CD4-positive, alpha-beta T cell (primary cell): ENCODE data around the gene BIN1. TPM values are rescaled to one million over a fixed set of nuclear protein-coding genes. Genes with fewer than 3 reads are reported as not detected.

Experiments
- ATAC-seq: fragments of 200-7000 bp; cut with Tn5 transposase; one replicate; pipeline ENCODE4 v1.10.0; 2022; ENCODE audit warnings: mild to moderate bottlenecking; ENCODE audit not compliant: poor library complexity
- CTCF ChIA-PET: fragments of 350-600 bp; sonication (Branson Sonifier 250); formaldehyde crosslinking; loops from one replicate; lab custom pipeline; 2021; ENCODE audit warnings: antibody characterized with exemption, inconsistent platforms; lab: Charles Lee
- POLR2A ChIA-PET: fragments of 350-600 bp; sonication (Branson Sonifier 250); formaldehyde crosslinking; loops from one replicate; lab custom pipeline; 2021; ENCODE audit warnings: antibody characterized with exemption, inconsistent platforms; lab: Charles Lee
- DNase-seq, 14 experiments: peaks; one replicate each; pipeline ENCODE4 v3.0.0-alpha.2; 2013 to 2020; ENCODE audit warnings: mixed read lengths in 2 of 14
- H3K27ac ChIP-seq, 2 donors: one replicate each; pipeline versions ENCODE4 v1.5.1 to v1.7.0; 2013; ENCODE audit warnings: low read length in 2 of 2, low read depth in 1 of 2, mild to moderate bottlenecking in 1 of 2
- H3K27me3 ChIP-seq, 2 experiments: 1 replicate in 1 of 2; 2 replicates in 1 of 2; pipeline versions ENCODE4 v1.6.1 to v1.7.0; 2013; ENCODE audit warnings: low read length in 2 of 2, control low read depth in 1 of 2, mild to moderate bottlenecking in 1 of 2, moderate library complexity in 1 of 2; ENCODE audit not compliant: insufficient read depth in 2 of 2, control insufficient read depth in 1 of 2
- H3K36me3 ChIP-seq: one replicate; pipeline ENCODE4 v1.6.1; 2013; ENCODE audit warnings: low read length, control low read depth; ENCODE audit not compliant: insufficient read depth
- H3K4me1 ChIP-seq: one replicate; pipeline ENCODE4 v1.6.1; 2013; ENCODE audit warnings: low read length, control low read depth; ENCODE audit not compliant: insufficient read depth
- H3K4me3 ChIP-seq: one replicate; pipeline ENCODE4 v1.5.1; 2013; ENCODE audit warnings: mild to moderate bottlenecking, low read length, moderate library complexity
- H3K9me3 ChIP-seq, 2 experiments: 1 replicate in 1 of 2; 2 replicates in 1 of 2; pipeline versions ENCODE4 v1.6.1 to v1.7.0; 2013; ENCODE audit warnings: low read length in 2 of 2, mild to moderate bottlenecking in 2 of 2, control low read depth in 1 of 2, moderate library complexity in 1 of 2; ENCODE audit not compliant: control insufficient read depth in 1 of 2, insufficient read depth in 1 of 2
- H3K27ac Mint-ChIP-seq: one replicate; pipeline ENCODE4 v1.8.0; 2020; ENCODE audit warnings: mixed read lengths
- H3K27me3 Mint-ChIP-seq: one replicate; pipeline ENCODE4 v1.8.0; 2021; ENCODE audit warnings: mixed read lengths
- H3K36me3 Mint-ChIP-seq: one replicate; pipeline ENCODE4 v1.8.0; 2021; ENCODE audit warnings: low read depth, mixed read lengths
- H3K4me1 Mint-ChIP-seq: one replicate; pipeline ENCODE4 v1.8.0; 2021; ENCODE audit warnings: low read depth, mixed read lengths
- H3K4me3 Mint-ChIP-seq: one replicate; pipeline ENCODE4 v1.8.0; 2020; ENCODE audit warnings: mild to moderate bottlenecking, mixed read lengths
- H3K9me3 Mint-ChIP-seq: one replicate; pipeline ENCODE4 v1.8.0; 2020; ENCODE audit warnings: mixed read lengths
- CTCF ChIP-seq: fragments of 200-600 bp; IDR thresholded peaks from one replicate; pipeline ENCODE4 v1.8.0; 2022; ENCODE audit warnings: antibody characterized with exemption, mild to moderate bottlenecking
- intact Hi-C, 2 experiments: fragments of 100-400 bp; cut with DNase I in 1 of 2; cut with micrococcal nuclease in 1 of 2; formaldehyde crosslinking; loops; one replicate each; pipeline versions ENCODE4 v1.15.1 to v1.9.0; 2023 to 2025; cut with DNase I, micrococcal nuclease
- total RNA-seq, 174 experiments: library from RNA in 2 of 174; stranded (reverse) in 2 of 174; gene quantifications; one replicate each; pipeline ENCODE4 v1.2.3 and lab custom pipeline; 2021 to 2026

Gene BIN1
- total RNA-seq, 2 experiments from 2014 or later: 98.8 to 104 TPM

GRCh38 chr2:127025359-127026166 is 81.4 kb downstream of the BIN1 start:
- peak overlapping the region; percentile 70 for H3K27ac Mint-ChIP-seq
- peak; percentile 14 for TF ChIP-seq CTCF
- H3K9me3 Mint-ChIP-seq: no peaks in the 10 kb centered on the region
- ChIA-PET CTCF (no interaction called here), POLR2A (no interaction called here)
- Histone ChIP-seq H3K27me3 (peaks cover 0 to 5% of the 10 kb centered on the region in 2 experiments), H3K36me3 (no peaks in the 10 kb centered on the region), H3K9me3 (peaks cover 0 to 5% of the 10 kb centered on the region in 2 experiments), H3K27ac (no peak overlapping the region), H3K4me1 (peaks cover 17% of the 10 kb centered on the region), H3K4me3 (peak overlapping the region; percentile 61)
- H3K36me3 Mint-ChIP-seq: no peaks in the 10 kb centered on the region
- intact Hi-C loops: no loop called here
- peaks cover 26% of the 10 kb centered on the region for H3K27me3 Mint-ChIP-seq
- peak overlapping the region; percentile 92 for H3K4me3 Mint-ChIP-seq
- peak; percentile 56 to 86 (median 74) for DNase-seq
- ATAC-seq: peak; percentile 98
- H3K4me1 Mint-ChIP-seq: peaks cover 14% of the 10 kb centered on the region

- ChIA-PET CTCF (no interaction called here), POLR2A (no interaction called here)
- Mint-ChIP-seq H3K27ac (no peak overlapping the region), H3K4me1 (peaks cover 14% of the 10 kb centered on the region), H3K27me3 (peaks cover 23% of the 10 kb centered on the region), H3K36me3 (no peaks in the 10 kb centered on the region), H3K9me3 (no peaks in the 10 kb centered on the region), H3K4me3 (peak overlapping the region; percentile 92)
- no peak for TF ChIP-seq CTCF
- H3K36me3 ChIP-seq: no peaks in the 10 kb centered on the region
- H3K9me3 ChIP-seq: peaks cover 0 to 5% of the 10 kb centered on the region in 2 experiments
- peaks cover 0 to 5% of the 10 kb centered on the region in 2 experiments for H3K27me3 ChIP-seq
- no peak overlapping the region for H3K27ac ChIP-seq
- intact Hi-C loops: no loop called here
- peaks cover 17% of the 10 kb centered on the region for H3K4me1 ChIP-seq
- H3K4me3 ChIP-seq: peak overlapping the region; percentile 61
- DNase-seq (no peak), ATAC-seq (peak; percentile 9)
Observed at GRCh38 chr2:127024769-127025358, 82.1 kb downstream of the BIN1 start.

- CTCF ChIA-PET: no interaction called here
Observed at GRCh38 chr2:127023504-127023903, 83.5 kb downstream of the BIN1 start.

More at GRCh38 chr2:127023504-127023903, 83.5 kb downstream of the BIN1 start:
- ATAC-seq (no peak), DNase-seq (no peak)
- Mint-ChIP-seq H3K27ac (no peak overlapping the region), H3K4me1 (peaks cover 14% of the 10 kb centered on the region), H3K36me3 (no peaks in the 10 kb centered on the region), H3K4me3 (no peak overlapping the region), H3K9me3 (no peaks in the 10 kb centered on the region), H3K27me3 (peaks cover 11% of the 10 kb centered on the region)
- no peak overlapping the region for H3K4me3 ChIP-seq
- H3K27ac ChIP-seq: no peak overlapping the region
- H3K4me1 ChIP-seq: peaks cover 17% of the 10 kb centered on the region
- no peak for TF ChIP-seq CTCF
- POLR2A ChIA-PET: no interaction called here
- peaks cover 0 to 5% of the 10 kb centered on the region in 2 experiments for H3K9me3 ChIP-seq
- intact Hi-C loops: no loop called here
- no peaks in the 10 kb centered on the region for H3K27me3 ChIP-seq
- no peaks in the 10 kb centered on the region for H3K36me3 ChIP-seq
